GM23338 (cell line): ENCODE results near the gene ZBTB8A. TPM values are rescaled to one million over a fixed set of nuclear protein-coding genes. Genes with fewer than 3 reads are reported as not detected.

Experiments used
- ATAC-seq: fragments of 200-7000 bp; cut with Tn5 transposase; 3 replicates; pipeline ENCODE4 v1.9.1; 2020
- DNase-seq: peaks from one replicate; pipeline ENCODE4 v3.0.0-alpha.2; 2015; ENCODE audit warnings: low spot score
- H2AFZ ChIP-seq: fragments of 200-600 bp; sonication (generic); 2 replicates; pipeline ENCODE4 v1.8.0; 2016; ENCODE audit warnings: antibody characterized with exemption, mild to moderate bottlenecking, moderate library complexity
- H3F3A ChIP-seq: fragments of 200-600 bp; sonication (generic); replicated peaks from 2 replicates; pipeline ENCODE4 v1.8.0; 2017; ENCODE audit warnings: antibody characterized with exemption, mixed run types, low read depth
- H3K27ac ChIP-seq: fragments of 200-600 bp; sonication (generic); 2 replicates; pipeline ENCODE4 v1.6.1; 2016; ENCODE audit warnings: low read depth
- H3K27me3 ChIP-seq: fragments of 200-600 bp; sonication (generic); 2 replicates; pipeline ENCODE4 v1.8.0; 2016; ENCODE audit warnings: mild to moderate bottlenecking, mixed run types, moderate library complexity; ENCODE audit not compliant: insufficient read depth
- H3K36me3 ChIP-seq: fragments of 200-600 bp; sonication (generic); 2 replicates; pipeline ENCODE4 v1.8.0; 2016; ENCODE audit warnings: mild to moderate bottlenecking; ENCODE audit not compliant: insufficient read depth
- H3K4me1 ChIP-seq: fragments of 200-600 bp; sonication (generic); 2 replicates; pipeline ENCODE4 v1.8.0; 2016; ENCODE audit warnings: mild to moderate bottlenecking, moderate library complexity; ENCODE audit not compliant: insufficient read depth
- H3K4me2 ChIP-seq: fragments of 200-600 bp; sonication (generic); 2 replicates; pipeline ENCODE4 v1.7.1; 2017; ENCODE audit warnings: mixed run types
- H3K4me3 ChIP-seq: fragments of 200-600 bp; sonication (generic); 2 replicates; pipeline ENCODE4 v1.6.1; 2016; ENCODE audit warnings: mixed run types
- H3K79me2 ChIP-seq: fragments of 200-600 bp; sonication (generic); replicated peaks from 2 replicates; pipeline ENCODE4 v1.8.0; 2017; ENCODE audit warnings: mild to moderate bottlenecking; ENCODE audit not compliant: insufficient read depth
- H3K9me2 ChIP-seq: fragments of 200-600 bp; sonication (generic); 2 replicates; pipeline ENCODE4 v1.8.0; 2017; ENCODE audit not compliant: insufficient read depth
- H4K20me1 ChIP-seq: fragments of 200-600 bp; sonication (generic); replicated peaks from 2 replicates; pipeline ENCODE4 v1.8.0; 2017; ENCODE audit warnings: mild to moderate bottlenecking; ENCODE audit not compliant: insufficient read depth
- H3K27ac Mint-ChIP-seq: 2 replicates; pipeline ENCODE4 v1.8.0; 2020; ENCODE audit warnings: inconsistent platforms, mild to moderate bottlenecking, moderate library complexity, mixed read lengths
- H3K27me3 Mint-ChIP-seq: 3 replicates; pipeline ENCODE4 v1.8.0; 2022; ENCODE audit warnings: low read depth, mild to moderate bottlenecking, moderate library complexity, mixed read lengths, inconsistent platforms; ENCODE audit not compliant: insufficient read depth, poor library complexity
- H3K36me3 Mint-ChIP-seq: 3 replicates; pipeline ENCODE4 v1.8.0; 2021; ENCODE audit warnings: low read depth, mild to moderate bottlenecking, inconsistent platforms, moderate library complexity, mixed read lengths
- H3K4me1 Mint-ChIP-seq: 3 replicates; pipeline ENCODE4 v1.8.0; 2020; ENCODE audit warnings: mild to moderate bottlenecking, inconsistent platforms, mixed read lengths
- H3K4me3 Mint-ChIP-seq: 3 replicates; pipeline ENCODE4 v1.8.0; 2021; ENCODE audit warnings: moderate library complexity, mild to moderate bottlenecking, inconsistent platforms, mixed read lengths
- H3K9me3 Mint-ChIP-seq: 3 replicates; pipeline ENCODE4 v1.8.0; 2020; ENCODE audit warnings: moderate library complexity, mild to moderate bottlenecking, inconsistent platforms, mixed read lengths
- CREB1 ChIP-seq: fragments of 250-450 bp; sonication (Bioruptor Pico); IDR thresholded peaks from 2 replicates; pipeline ENCODE4 v1.5.0; 2020; ENCODE audit warnings: low read depth, mild to moderate bottlenecking, moderate library complexity
- ETS1 ChIP-seq: IDR thresholded peaks from 2 replicates; pipeline ENCODE4 v1.6.1; 2016; ENCODE audit warnings: antibody characterized with exemption
- EZH2 ChIP-seq: fragments of 200-600 bp; sonication (generic); IDR thresholded peaks from one replicate; pipeline ENCODE4 v1.8.0; 2017; ENCODE audit warnings: antibody characterized with exemption, mild to moderate bottlenecking, low read depth; ENCODE audit not compliant: unreplicated experiment
- EZH2phosphoT487 ChIP-seq: fragments of 200-600 bp; sonication (generic); IDR thresholded peaks from one replicate; pipeline ENCODE4 v1.8.1; 2018; ENCODE audit warnings: antibody characterized with exemption; ENCODE audit not compliant: unreplicated experiment
- JUNB ChIP-seq: IDR thresholded peaks from one replicate; pipeline ENCODE4 v1.6.1; 2016; ENCODE audit warnings: antibody characterized with exemption; ENCODE audit not compliant: unreplicated experiment
- NANOG ChIP-seq: IDR thresholded peaks from 2 replicates; pipeline ENCODE4 v1.6.1; 2016; ENCODE audit warnings: antibody characterized with exemption, borderline replicate concordance
- POLR2AphosphoS5 ChIP-seq: IDR thresholded peaks from 2 replicates; pipeline ENCODE4 v1.6.1; 2016; ENCODE audit warnings: antibody characterized with exemption, low read depth
- REST ChIP-seq: IDR thresholded peaks from one replicate; pipeline ENCODE4 v1.6.1; 2018; ENCODE audit warnings: antibody characterized with exemption; ENCODE audit not compliant: unreplicated experiment
- STAT1 ChIP-seq: IDR thresholded peaks from one replicate; pipeline ENCODE4 v1.6.1; 2016; ENCODE audit warnings: antibody characterized with exemption; ENCODE audit not compliant: unreplicated experiment
- ZNF114 ChIP-seq: fragments of 250-450 bp; sonication (Bioruptor Pico); IDR thresholded peaks from 2 replicates; pipeline ENCODE4 v1.5.0; 2020; ENCODE audit warnings: mild to moderate bottlenecking, moderate library complexity
- ZNF331 ChIP-seq: fragments of 250-450 bp; sonication (Bioruptor Pico); IDR thresholded peaks from 2 replicates; pipeline ENCODE4 v1.5.0; 2020; ENCODE audit warnings: low read depth, mild to moderate bottlenecking, moderate library complexity
- polyA plus RNA-seq: library from polyadenylated mRNA; unstranded; fragments of >200 nt; fragmentation: Nextera tagmentation; extraction: Ambion mirVana; gene quantifications from 2 replicates; pipeline ENCODE4 v1.2.1, GENCODE V29; 2016
- total RNA-seq: library from RNA; depleted of rRNA; stranded (reverse); fragments of >200 nt; shearing (Covaris generic); gene quantifications from 2 replicates; pipeline ENCODE4 v1.2.3, GENCODE V29; 2014
- TF ChIP-seq, protein P1 (sequence below), 2 experiments: fragments of 200-600 bp in 1 of 2; sonication (generic) in 1 of 2; conservative IDR thresholded peaks; 2 replicates each; pipeline versions ENCODE4 v1.5.1 to v1.6.1; 2016 to 2017; ENCODE audit warnings: antibody characterized with exemption in 2 of 2, low read depth in 2 of 2, mild to moderate bottlenecking in 2 of 2, moderate library complexity in 1 of 2
- TF ChIP-seq, protein P2 (sequence below): fragments of 250-450 bp; sonication (Bioruptor Pico); IDR thresholded peaks from 2 replicates; pipeline ENCODE4 v1.5.0; 2020; ENCODE audit warnings: mild to moderate bottlenecking, moderate library complexity

Gene ZBTB8A
- total and polyA plus RNA-seq, 2 experiments from 2014 or later = 6.1 to 8.4 TPM

- Histone ChIP-seq H3K36me3 (peaks cover 8% of the 10 kb centered on the region), H3K79me2 (no peaks in the 10 kb centered on the region; the same call in none of the 2 replicates), H2AFZ (no peak overlapping the region), H3F3A (no peaks in the 10 kb centered on the region; the same call in 1 of the 2 replicates), H3K9me2 (no peaks in the 10 kb centered on the region), H3K4me1 (no peaks in the 10 kb centered on the region), H3K27me3 (no peaks in the 10 kb centered on the region), H3K4me2 (no peak overlapping the region), H3K27ac (no peak overlapping the region), H3K4me3 (no peak overlapping the region), H4K20me1 (no peaks in the 10 kb centered on the region; the same call in 1 of the 2 replicates)
- Mint-ChIP-seq H3K27ac (no peak overlapping the region), H3K36me3 (peaks cover 30% of the 10 kb centered on the region), H3K4me3 (no peak overlapping the region), H3K9me3 (no peaks in the 10 kb centered on the region), H3K4me1 (no peaks in the 10 kb centered on the region), H3K27me3 (no peaks in the 10 kb centered on the region)
- DNase-seq (no peak), ATAC-seq (no peak)
- TF ChIP-seq EZH2 (no peak), ZNF114 (CRISPR knock-in tag) (no peak), EZH2phosphoT487 (no peak), JUNB (no peak), ZNF331 (CRISPR knock-in tag) (no peak), REST (no peak), CREB1 (no peak), NANOG (no peak), STAT1 (no peak), ETS1 (no peak), POLR2AphosphoS5 (no peak)
- TF ChIP-seq, protein P1, sequence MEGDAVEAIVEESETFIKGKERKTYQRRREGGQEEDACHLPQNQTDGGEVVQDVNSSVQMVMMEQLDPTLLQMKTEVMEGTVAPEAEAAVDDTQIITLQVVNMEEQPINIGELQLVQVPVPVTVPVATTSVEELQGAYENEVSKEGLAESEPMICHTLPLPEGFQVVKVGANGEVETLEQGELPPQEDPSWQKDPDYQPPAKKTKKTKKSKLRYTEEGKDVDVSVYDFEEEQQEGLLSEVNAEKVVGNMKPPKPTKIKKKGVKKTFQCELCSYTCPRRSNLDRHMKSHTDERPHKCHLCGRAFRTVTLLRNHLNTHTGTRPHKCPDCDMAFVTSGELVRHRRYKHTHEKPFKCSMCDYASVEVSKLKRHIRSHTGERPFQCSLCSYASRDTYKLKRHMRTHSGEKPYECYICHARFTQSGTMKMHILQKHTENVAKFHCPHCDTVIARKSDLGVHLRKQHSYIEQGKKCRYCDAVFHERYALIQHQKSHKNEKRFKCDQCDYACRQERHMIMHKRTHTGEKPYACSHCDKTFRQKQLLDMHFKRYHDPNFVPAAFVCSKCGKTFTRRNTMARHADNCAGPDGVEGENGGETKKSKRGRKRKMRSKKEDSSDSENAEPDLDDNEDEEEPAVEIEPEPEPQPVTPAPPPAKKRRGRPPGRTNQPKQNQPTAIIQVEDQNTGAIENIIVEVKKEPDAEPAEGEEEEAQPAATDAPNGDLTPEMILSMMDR (conservative IDR thresholded peaks at IDR 0.05; ENCODE audit: low read depth in 2 of 2) = no peak
- TF ChIP-seq, protein P2, sequence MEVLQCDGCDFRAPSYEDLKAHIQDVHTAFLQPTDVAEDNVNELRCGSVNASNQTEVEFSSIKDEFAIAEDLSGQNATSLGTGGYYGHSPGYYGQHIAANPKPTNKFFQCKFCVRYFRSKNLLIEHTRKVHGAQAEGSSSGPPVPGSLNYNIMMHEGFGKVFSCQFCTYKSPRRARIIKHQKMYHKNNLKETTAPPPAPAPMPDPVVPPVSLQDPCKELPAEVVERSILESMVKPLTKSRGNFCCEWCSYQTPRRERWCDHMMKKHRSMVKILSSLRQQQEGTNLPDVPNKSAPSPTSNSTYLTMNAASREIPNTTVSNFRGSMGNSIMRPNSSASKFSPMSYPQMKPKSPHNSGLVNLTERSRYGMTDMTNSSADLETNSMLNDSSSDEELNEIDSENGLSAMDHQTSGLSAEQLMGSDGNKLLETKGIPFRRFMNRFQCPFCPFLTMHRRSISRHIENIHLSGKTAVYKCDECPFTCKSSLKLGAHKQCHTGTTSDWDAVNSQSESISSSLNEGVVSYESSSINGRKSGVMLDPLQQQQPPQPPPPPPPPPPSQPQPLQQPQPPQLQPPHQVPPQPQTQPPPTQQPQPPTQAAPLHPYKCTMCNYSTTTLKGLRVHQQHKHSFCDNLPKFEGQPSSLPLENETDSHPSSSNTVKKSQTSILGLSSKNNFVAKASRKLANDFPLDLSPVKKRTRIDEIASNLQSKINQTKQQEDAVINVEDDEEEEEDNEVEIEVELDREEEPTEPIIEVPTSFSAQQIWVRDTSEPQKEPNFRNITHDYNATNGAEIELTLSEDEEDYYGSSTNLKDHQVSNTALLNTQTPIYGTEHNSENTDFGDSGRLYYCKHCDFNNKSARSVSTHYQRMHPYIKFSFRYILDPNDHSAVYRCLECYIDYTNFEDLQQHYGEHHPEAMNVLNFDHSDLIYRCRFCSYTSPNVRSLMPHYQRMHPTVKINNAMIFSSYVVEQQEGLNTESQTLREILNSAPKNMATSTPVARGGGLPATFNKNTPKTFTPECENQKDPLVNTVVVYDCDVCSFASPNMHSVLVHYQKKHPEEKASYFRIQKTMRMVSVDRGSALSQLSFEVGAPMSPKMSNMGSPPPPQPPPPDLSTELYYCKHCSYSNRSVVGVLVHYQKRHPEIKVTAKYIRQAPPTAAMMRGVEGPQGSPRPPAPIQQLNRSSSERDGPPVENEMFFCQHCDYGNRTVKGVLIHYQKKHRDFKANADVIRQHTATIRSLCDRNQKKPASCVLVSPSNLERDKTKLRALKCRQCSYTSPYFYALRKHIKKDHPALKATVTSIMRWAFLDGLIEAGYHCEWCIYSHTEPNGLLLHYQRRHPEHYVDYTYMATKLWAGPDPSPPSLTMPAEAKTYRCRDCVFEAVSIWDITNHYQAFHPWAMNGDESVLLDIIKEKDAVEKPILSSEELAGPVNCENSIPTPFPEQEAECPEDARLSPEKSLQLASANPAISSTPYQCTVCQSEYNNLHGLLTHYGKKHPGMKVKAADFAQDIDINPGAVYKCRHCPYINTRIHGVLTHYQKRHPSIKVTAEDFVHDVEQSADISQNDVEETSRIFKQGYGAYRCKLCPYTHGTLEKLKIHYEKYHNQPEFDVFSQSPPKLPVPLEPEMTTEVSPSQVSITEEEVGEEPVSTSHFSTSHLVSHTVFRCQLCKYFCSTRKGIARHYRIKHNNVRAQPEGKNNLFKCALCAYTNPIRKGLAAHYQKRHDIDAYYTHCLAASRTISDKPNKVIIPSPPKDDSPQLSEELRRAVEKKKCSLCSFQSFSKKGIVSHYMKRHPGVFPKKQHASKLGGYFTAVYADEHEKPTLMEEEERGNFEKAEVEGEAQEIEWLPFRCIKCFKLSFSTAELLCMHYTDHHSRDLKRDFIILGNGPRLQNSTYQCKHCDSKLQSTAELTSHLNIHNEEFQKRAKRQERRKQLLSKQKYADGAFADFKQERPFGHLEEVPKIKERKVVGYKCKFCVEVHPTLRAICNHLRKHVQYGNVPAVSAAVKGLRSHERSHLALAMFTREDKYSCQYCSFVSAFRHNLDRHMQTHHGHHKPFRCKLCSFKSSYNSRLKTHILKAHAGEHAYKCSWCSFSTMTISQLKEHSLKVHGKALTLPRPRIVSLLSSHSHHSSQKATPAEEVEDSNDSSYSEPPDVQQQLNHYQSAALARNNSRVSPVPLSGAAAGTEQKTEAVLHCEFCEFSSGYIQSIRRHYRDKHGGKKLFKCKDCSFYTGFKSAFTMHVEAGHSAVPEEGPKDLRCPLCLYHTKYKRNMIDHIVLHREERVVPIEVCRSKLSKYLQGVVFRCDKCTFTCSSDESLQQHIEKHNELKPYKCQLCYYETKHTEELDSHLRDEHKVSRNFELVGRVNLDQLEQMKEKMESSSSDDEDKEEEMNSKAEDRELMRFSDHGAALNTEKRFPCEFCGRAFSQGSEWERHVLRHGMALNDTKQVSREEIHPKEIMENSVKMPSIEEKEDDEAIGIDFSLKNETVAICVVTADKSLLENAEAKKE (CRISPR knock-in tag) = no peak
Observed at GRCh38 chr1:32623775-32624174, 84.5 kb downstream of the ZBTB8A start.
